Endothelial cell of umbilical vein (primary cell): Measurements from ENCODE around the gene IMPACT. TPM values are rescaled to one million over a fixed set of nuclear protein-coding genes. Genes with fewer than 3 reads are reported as not detected.

Experiments used
- BruUV-seq: library from RNA; stranded (reverse); fragments of 400-500 nt; replicated peaks from 2 replicates; lab custom pipeline; 2021; lab: Mats Ljungman, UMichigan
- CTCF ChIA-PET: fragments of 300-600, 350-600 bp; sonication (Branson Sonifier 250); formaldehyde crosslinking; loops from one replicate; lab custom pipeline; 2021; ENCODE audit warnings: antibody characterized with exemption, inconsistent platforms; lab: Charles Lee
- POLR2A ChIA-PET: fragments of 300-600, 350-600 bp; sonication (Branson Sonifier 250); formaldehyde crosslinking; loops from one replicate; lab custom pipeline; 2021; ENCODE audit warnings: antibody characterized with exemption, inconsistent platforms; lab: Charles Lee
- DNase-seq: peaks from one replicate; pipeline ENCODE4 v3.0.0-alpha.2; 2011; ENCODE audit warnings: low read depth, low spot score
- FAIRE-seq: peaks from 2 replicates; lab custom pipeline; 2011; peaks lifted over from hg19 to GRCh38; lab: Jason Lieb, UNC
- H2AFZ ChIP-seq: 2 replicates; pipeline ENCODE4 v1.6.0; 2012; ENCODE audit warnings: low read depth, low read length, control low read depth, inconsistent platforms
- H3K27ac ChIP-seq: 2 replicates; pipeline ENCODE4 v1.5.1; 2011; ENCODE audit warnings: low read depth, mild to moderate bottlenecking, control low read depth, low read length, moderate library complexity; ENCODE audit not compliant: insufficient read depth
- H3K27me3 ChIP-seq, 2 experiments: 2 replicates each; pipeline versions ENCODE4 v1.6.0 to v1.6.1; 2011; ENCODE audit warnings: low read length in 2 of 2, mixed read lengths in 1 of 2; ENCODE audit not compliant: control insufficient read depth in 2 of 2, insufficient read depth in 2 of 2
- H3K36me3 ChIP-seq, 2 experiments: 2 replicates in 1 of 2; 3 replicates in 1 of 2; pipeline ENCODE4 v1.5.1; 2011; ENCODE audit warnings: low read length in 2 of 2, mild to moderate bottlenecking in 1 of 2, moderate library complexity in 1 of 2; ENCODE audit not compliant: control insufficient read depth in 2 of 2, insufficient read depth in 2 of 2; ENCODE audit errors: extremely low read depth in 1 of 2
- H3K4me1 ChIP-seq: 3 replicates; pipeline ENCODE4 v1.5.1; 2011; ENCODE audit warnings: mild to moderate bottlenecking, low read length; ENCODE audit not compliant: control insufficient read depth, insufficient read depth; ENCODE audit errors: extremely low read depth
- H3K4me2 ChIP-seq: 2 replicates; pipeline ENCODE4 v1.6.1; 2011; ENCODE audit warnings: low read length, control low read depth, mixed read lengths; ENCODE audit not compliant: insufficient read depth
- H3K4me3 ChIP-seq, 3 experiments: fragments of 200-600 bp in 1 of 3; sonication (generic), shearing (Covaris generic) in 1 of 3; replicated peaks in 1 of 3; 2 replicates each; pipeline ENCODE4 v1.5.1; 2011 to 2016; ENCODE audit warnings: control low read depth in 3 of 3, low read length in 3 of 3, mild to moderate bottlenecking in 2 of 3, inconsistent platforms in 1 of 3, low read depth in 1 of 3, moderate library complexity in 1 of 3; ENCODE audit not compliant: insufficient read depth in 1 of 3
- H3K79me2 ChIP-seq: 2 replicates; pipeline ENCODE4 v1.6.0; 2012; ENCODE audit warnings: low read length, inconsistent platforms; ENCODE audit not compliant: control insufficient read depth, insufficient read depth
- H3K9ac ChIP-seq: replicated peaks from 2 replicates; pipeline ENCODE3; 2011; ENCODE audit warnings: low read length, control low read depth; ENCODE audit not compliant: insufficient read depth; ENCODE audit errors: extremely low read depth
- H3K9me1 ChIP-seq: replicated peaks from 3 replicates; pipeline ENCODE4 v1.6.0; 2011; ENCODE audit warnings: mild to moderate bottlenecking, low read length; ENCODE audit not compliant: control insufficient read depth, insufficient read depth; ENCODE audit errors: extremely low read depth
- H3K9me3 ChIP-seq: replicated peaks from 2 replicates; pipeline ENCODE4 v1.5.1; 2012; ENCODE audit warnings: low read length, inconsistent platforms; ENCODE audit not compliant: control insufficient read depth, insufficient read depth
- H4K20me1 ChIP-seq: replicated peaks from 2 replicates; pipeline ENCODE3; 2011; ENCODE audit warnings: mild to moderate bottlenecking, low read length; ENCODE audit not compliant: control insufficient read depth, insufficient read depth; ENCODE audit errors: extremely low read depth
- EZH2 ChIP-seq: IDR thresholded peaks from 2 replicates; pipeline ENCODE4 v1.6.1; 2012; ENCODE audit warnings: borderline replicate concordance, low read depth, mild to moderate bottlenecking, moderate library complexity, low read length, inconsistent platforms; ENCODE audit not compliant: severe bottlenecking
- FOS ChIP-seq: IDR thresholded peaks from 2 replicates; pipeline ENCODE4 v1.6.1; 2011; ENCODE audit warnings: mild to moderate bottlenecking, low read length, moderate library complexity, borderline replicate concordance; ENCODE audit not compliant: insufficient read depth
- GATA2 ChIP-seq: IDR thresholded peaks from 2 replicates; pipeline ENCODE4 v1.7.0; 2011; ENCODE audit warnings: low read depth, mild to moderate bottlenecking, moderate library complexity, mixed read lengths, low read length; ENCODE audit not compliant: insufficient read length, insufficient read depth
- JUN ChIP-seq: IDR thresholded peaks from 2 replicates; pipeline ENCODE4 v1.6.1; 2011; ENCODE audit warnings: borderline replicate concordance, low read depth; ENCODE audit not compliant: insufficient read length, insufficient read depth
- MYC ChIP-seq: IDR thresholded peaks from one replicate; pipeline ENCODE4 v1.6.1; 2011; ENCODE audit warnings: mild to moderate bottlenecking, low read depth, low read length
- POLR2A ChIP-seq: IDR thresholded peaks from 2 replicates; pipeline ENCODE4 v1.6.1; 2012; ENCODE audit warnings: low read depth, mild to moderate bottlenecking, control low read depth, low read length
- POLR2AphosphoS5 ChIP-seq: IDR thresholded peaks from 2 replicates; pipeline ENCODE4 v1.6.1; 2012; ENCODE audit warnings: low read depth, mild to moderate bottlenecking, control low read depth, low read length, moderate library complexity; ENCODE audit not compliant: insufficient read depth
- dilution Hi-C: fragments of 300-500 bp; cut with MboI; formaldehyde crosslinking; loops from one replicate; pipeline ENCODE4 v1.15.0; 2019; ENCODE audit warnings: low sequenced_read_pairs; ENCODE audit not compliant: extremely low pct_ligation_motif_present
- intact Hi-C: fragments of 100-400 bp; cut with micrococcal nuclease; formaldehyde crosslinking; loops from one replicate; pipeline ENCODE4 v1.10.0; 2022
- polyA plus RNA-seq, 4 experiments: library from polyadenylated mRNA; depleted of rRNA in 3 of 4; stranded (reverse) in 3 of 4; unstranded in 1 of 4; fragments of >200 nt; gene quantifications; 2 replicates each; pipeline versions ENCODE4 v1.2.1 to v1.2.3, GENCODE V29; 2011 to 2012; ENCODE audit warnings: missing spikeins in 1 of 4
- total RNA-seq: library from RNA; stranded (reverse); gene quantifications from 2 replicates; pipeline ENCODE4 v1.2.3, GENCODE V29; 2021
- TF ChIP-seq, protein P1 (sequence below), 2 donors: IDR thresholded peaks; 1 replicate in 1 of 2; 2 replicates in 1 of 2; pipeline ENCODE4 v1.5.1; 2011; ENCODE audit warnings: low read length in 2 of 2, mild to moderate bottlenecking in 2 of 2, moderate library complexity in 2 of 2, control low read depth in 1 of 2, inconsistent platforms in 1 of 2, low read depth in 1 of 2; ENCODE audit not compliant: insufficient read depth in 1 of 2; ENCODE audit errors: extremely low read depth in 1 of 2
- TF ChIP-seq, protein P2 (sequence below): IDR thresholded peaks from 2 replicates; pipeline ENCODE4 v1.6.1; 2011; ENCODE audit not compliant: insufficient read depth, insufficient read length

Gene IMPACT
- total and polyA plus RNA-seq, 2 donors (not counting 3 experiments of a cell fraction or from before 2014, with no cell fraction given), result 15.4 to 28.6 TPM

DNA sequence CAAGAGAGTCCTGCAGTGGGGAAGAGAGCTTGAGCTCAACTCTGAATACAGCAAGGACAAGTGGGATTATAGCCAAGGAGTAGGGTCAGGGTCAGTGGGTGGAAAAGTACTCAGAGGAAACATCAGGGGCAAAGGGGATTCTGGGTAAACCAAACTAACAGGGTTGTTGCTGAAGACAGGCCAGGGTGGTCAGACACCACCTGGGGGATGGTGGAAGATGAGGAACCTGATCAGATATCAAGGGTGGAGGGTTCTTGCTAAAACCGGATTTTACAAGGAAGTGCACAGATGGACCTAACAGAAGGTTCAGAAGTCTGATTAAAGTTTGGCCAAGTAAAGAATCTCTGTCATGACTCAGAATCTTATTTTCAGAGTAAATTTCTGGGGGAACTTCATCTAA lies 45.3 kb upstream of the IMPACT start:
- Histone ChIP-seq H3K79me2 (no peaks in the 10 kb centered on the region), H3K36me3 (no peaks in the 10 kb centered on the region), H3K9me3 (no peaks in the 10 kb centered on the region), H3K4me1 (peaks cover 2% of the 10 kb centered on the region), H2AFZ (no peak overlapping the region), H3K9me1 (no peaks in the 10 kb centered on the region), H3K4me2 (no peak overlapping the region), H3K9ac (no peak overlapping the region), H3K27me3 (no peaks in the 10 kb centered on the region), H4K20me1 (no peaks in the 10 kb centered on the region), H3K27ac (no peak overlapping the region), H3K4me3 (no peak overlapping the region)
- BruUV-seq, result no TSS peak
- peak; percentile 46 for DNase-seq
- TF ChIP-seq MYC (no peak), GATA2 (no peak), POLR2AphosphoS5 (no peak), JUN (no peak), POLR2A (no peak), EZH2 (no peak), FOS (no peak)
- TF ChIP-seq, protein P1, sequence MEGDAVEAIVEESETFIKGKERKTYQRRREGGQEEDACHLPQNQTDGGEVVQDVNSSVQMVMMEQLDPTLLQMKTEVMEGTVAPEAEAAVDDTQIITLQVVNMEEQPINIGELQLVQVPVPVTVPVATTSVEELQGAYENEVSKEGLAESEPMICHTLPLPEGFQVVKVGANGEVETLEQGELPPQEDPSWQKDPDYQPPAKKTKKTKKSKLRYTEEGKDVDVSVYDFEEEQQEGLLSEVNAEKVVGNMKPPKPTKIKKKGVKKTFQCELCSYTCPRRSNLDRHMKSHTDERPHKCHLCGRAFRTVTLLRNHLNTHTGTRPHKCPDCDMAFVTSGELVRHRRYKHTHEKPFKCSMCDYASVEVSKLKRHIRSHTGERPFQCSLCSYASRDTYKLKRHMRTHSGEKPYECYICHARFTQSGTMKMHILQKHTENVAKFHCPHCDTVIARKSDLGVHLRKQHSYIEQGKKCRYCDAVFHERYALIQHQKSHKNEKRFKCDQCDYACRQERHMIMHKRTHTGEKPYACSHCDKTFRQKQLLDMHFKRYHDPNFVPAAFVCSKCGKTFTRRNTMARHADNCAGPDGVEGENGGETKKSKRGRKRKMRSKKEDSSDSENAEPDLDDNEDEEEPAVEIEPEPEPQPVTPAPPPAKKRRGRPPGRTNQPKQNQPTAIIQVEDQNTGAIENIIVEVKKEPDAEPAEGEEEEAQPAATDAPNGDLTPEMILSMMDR (IDR thresholded peaks at IDR 0.05; ENCODE audit: extremely low read depth in 1 of 2, insufficient read depth in 1 of 2, low read depth in 1 of 2, low read length in 2 of 2), result no peak
- TF ChIP-seq, protein P2, sequence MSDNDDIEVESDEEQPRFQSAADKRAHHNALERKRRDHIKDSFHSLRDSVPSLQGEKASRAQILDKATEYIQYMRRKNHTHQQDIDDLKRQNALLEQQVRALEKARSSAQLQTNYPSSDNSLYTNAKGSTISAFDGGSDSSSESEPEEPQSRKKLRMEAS, result no peak
- dilution Hi-C loops, result no loop called here
- FAIRE-seq, result no peak
- POLR2A ChIA-PET, result no interaction called here
- intact Hi-C loops, result no loop called here
- CTCF ChIA-PET, result interaction anchor here (1.2 to 2.0 kb wide), 3 partner anchors 16 to 22 kb away, joined by 4 to 9 read pairs (median 4); no protein-coding TSS in a partner anchor
